ENCODE results near the gene MGRN1.

The MGRN1 gene

DNA sequence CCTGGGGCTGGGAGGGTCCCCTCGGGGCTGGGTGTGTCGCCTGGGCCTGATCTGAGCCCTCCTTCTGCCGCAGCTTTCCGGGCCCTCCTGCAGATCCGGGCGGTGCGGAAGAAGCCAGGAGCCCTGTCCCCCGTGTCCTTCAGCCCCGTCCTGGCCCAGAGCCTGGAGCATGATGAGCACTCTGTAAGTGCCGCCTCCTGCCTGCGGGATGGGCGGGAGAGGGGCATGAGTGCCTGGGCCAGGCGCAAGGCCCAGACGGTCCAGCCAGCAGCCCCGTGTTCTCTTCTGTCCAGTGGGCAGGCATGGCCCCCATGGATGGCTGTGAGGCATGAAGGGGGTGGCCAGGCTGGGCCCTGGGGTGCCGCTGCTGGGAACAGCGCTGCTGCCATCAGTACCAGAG is 52.8 kb downstream of the MGRN1 start:
- no peak for DNase-seq

DNA sequence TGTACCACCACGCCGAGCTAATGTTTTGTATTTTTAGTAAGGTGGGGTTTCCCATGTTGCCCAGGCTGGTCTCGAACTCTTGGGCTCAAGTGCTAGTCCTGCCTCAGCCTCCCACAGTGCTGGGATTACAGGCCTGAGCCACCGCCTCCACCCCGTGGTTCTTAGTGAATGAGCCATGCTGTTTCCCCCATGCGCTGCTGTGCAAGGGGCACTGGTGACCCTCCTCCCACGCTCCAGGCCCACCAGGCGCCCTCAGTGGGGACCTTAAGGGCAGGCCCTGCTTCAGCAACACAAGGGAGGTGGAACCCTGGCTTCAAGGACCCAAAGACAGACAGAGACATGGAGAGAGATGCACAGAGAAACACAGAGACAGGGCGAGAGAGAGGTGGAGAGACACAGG is 53.4 kb downstream of the MGRN1 start:
- no peak for DNase-seq

DNA sequence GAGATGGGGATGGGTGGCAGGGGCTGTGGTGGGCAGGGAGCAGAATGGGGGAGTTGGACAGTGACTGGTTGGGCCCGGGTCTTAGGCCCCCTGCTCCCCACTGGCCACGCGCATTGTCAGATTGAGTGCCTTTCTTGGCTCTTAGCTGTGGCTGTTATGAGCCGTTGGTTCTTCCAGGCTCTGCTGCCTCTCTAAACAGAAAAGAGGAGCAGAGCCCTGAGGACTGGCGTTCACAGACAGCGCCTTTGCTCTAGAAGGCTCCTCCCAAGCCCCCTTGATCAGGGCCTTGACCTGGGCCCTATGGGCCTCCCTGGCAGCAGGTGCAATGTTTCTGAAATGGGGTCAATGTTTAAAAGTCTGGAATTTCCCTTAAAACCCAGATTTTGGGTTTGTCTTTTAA is 54.0 kb downstream of the MGRN1 start:
- no peak for DNase-seq

DNA sequence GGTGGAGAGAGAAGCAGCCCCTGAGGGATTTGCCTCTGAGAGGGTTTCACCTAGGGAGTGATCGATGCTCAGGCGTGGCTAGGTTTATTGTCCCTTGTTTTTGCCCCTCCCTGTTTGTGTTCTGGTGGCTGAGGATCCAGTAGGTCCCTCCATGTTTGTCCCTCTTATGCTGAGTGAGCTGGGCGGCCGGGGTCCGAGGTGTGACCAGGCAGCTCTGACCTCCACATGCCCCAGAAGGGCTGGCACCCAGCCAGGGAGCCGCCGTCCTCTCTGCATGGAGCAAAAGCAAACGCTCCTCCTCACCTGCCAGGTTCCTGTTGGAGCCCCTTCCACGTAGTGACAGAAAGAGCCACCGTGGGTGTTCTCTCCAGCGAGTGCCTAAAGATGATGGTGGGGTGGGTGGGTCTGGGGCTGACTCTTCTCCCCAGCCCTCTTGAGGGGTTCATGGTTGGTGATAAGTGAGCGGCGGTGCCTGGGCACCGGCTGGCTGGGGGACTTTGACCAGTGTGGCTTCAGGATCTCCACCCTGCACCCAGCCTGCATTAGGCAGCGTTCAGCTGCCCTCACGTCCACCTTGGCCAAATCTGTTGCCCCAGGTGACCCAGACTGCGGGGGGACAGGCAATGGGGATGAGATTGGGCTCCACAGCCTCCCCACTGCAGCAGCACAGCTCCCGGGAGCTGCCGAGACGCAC is 54.7 kb downstream of the MGRN1 start:
- DNase-seq: peak in 1 of 3 donors; percentile 18

DNA sequence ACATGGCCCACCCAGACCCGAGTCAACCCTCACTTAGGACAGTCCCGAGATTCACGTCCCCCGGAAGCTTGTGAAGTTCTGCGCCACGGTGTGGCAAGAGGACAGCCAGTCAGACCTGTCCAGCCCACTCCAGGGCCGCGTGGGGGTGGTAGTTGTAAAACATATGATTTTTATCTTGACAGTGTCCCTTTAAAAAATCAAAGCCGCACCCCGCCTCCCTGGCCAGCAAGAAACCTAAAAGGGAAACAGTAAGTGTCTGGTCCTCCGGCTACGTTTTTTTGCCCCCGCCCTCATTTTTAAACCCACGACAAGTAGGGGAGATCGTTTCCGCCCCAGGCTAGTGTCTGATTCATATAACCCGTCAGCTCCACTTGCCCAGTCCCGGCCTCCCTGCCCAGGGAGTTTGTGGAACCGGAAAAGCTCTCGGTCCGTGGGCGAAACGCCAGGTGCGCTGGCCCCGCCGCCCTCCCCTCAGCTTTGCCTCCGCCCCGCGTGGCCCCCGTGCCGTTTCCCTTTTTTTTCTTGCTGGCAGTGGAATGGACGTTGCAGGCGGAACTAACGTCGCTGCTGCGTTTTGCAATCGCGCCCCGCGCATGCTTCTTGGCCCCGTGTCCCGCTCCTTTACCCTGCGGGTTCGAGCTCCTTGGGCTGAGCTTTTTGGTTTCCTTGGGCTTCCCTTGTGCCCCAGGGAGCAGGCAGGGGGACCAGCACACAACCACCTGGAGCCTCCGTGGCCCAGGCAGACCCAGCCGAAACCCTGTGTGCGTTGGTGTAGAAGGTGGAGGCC is 55.4 kb downstream of the MGRN1 start:
- DNase-seq: peak; percentile 87 to 95 (median 92)

DNA sequence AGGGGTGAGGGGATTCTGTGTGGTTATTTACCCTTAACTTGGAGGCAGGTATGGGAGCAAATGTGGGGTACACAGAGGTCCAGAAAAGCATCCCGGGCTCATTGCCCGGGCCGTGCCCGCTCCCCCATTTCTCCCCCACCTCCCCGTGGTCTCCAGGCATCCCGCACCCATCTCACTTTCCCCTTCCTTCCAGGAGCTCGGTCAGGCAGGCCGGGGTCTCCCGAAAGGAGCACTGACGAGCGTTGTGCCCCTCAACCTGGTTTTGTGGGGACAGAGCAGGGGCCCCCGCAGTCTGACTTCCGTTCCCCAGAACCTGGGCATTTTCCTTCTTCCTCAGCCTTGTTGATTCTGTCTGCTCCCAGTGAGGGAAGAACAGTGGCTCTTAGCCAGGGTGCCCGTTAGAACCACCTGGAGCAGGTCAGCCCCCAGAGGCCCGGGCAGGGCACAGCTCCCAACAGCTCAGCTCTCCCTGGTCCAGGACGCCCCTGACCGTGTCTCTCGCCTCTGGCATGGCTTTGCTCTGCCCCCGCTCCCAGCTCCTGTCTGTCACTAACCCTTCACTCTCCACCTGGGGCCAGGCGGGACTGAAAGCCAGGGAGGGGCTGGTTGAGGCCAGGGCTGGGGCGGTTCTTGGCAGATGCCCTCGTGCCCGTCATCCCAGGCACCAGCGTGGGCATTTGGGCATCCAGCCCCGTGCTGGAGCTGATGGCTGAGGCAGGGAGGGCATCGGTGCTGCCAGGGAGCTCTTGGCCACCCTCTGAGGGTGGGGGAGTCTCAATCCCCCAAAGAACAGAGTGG is 56.2 kb downstream of the MGRN1 start:
- DNase-seq: no peak

DNA sequence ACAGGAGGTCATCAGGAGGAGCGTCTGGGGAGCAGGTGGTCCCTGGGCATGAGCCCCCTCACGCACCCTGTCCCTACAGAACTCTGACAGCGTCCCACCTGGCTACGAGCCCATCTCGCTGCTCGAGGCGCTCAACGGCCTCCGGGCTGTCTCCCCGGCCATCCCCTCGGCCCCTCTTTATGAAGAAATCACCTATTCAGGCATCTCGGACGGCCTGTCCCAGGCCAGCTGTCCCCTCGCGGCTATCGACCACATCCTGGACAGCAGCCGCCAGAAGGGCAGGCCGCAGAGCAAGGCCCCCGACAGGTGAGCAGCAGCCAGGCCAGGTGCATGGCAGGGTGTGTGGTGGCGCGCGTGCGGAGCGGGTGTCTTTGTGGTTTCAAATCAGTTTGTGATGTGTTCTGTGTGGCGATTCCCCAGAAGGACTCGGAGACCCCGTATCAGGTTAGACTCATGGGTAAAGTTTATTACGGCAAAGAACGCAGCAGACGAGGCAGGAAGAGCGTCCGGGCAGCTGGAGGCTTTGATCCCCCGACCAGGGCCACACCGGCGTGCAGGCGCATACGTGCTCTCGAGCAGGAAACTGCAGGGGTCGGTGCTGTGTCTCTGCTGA is 57.0 kb downstream of the MGRN1 start:
- no peak for DNase-seq

DNA sequence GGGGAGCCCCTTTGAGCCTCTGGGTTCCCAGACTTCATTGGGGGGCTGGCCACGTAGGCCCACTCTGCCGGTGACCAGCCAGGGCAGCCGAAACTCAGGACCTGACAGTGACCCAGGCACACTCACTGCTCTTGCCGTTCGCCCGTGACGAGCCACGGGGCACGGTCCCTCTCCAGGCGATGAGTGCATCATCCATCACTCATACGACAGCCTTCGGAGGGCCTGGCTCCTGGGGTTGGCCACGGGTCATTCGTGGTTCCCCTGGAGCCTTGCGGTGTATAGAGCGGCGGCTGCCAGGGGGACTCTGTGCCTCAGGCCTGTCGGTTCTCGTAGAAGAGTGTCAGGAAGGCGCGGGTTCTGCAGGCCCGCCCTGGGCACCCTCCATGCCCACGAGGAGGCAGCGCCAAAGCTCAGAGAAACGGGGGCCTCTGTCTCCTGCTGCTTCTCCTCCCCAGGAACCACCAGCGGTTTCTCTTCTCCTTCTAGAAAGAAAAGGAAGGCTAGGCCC is 57.5 kb downstream of the MGRN1 start:
- DNase-seq: peak; percentile 64 to 70 (median 68)

DNA sequence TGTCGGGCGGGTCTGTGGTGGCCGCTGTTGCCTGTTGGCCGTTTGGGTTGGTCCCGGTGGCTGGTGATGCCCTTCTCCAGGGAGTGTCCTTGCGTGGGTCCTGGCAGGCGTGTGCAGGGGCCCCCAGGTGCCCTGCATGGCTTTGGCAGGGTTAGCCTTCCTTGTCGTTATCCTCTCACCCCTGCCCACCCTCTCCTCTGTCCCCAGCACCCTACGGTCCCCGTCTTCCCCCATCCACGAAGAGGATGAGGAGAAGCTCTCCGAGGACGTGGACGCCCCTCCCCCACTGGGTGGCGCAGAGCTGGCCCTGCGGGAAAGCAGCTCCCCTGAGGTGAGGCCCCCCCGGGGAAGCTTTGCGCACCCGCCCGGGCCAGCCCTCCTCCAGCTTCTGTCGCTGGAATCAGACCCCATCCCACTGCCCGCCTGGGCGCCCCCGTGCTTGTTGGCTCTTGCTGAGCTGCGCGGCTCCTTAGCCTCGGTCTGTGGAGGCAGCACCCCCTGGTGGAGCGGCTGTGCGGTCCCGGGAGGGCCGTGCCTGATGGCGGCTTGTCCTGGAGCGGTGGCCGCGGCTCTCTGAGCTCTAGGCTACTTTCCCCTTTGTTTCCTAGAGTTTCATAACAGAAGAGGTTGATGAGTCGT is 58.1 kb downstream of the MGRN1 start:
- DNase-seq: peak; percentile 65 to 77 (median 65)

DNA sequence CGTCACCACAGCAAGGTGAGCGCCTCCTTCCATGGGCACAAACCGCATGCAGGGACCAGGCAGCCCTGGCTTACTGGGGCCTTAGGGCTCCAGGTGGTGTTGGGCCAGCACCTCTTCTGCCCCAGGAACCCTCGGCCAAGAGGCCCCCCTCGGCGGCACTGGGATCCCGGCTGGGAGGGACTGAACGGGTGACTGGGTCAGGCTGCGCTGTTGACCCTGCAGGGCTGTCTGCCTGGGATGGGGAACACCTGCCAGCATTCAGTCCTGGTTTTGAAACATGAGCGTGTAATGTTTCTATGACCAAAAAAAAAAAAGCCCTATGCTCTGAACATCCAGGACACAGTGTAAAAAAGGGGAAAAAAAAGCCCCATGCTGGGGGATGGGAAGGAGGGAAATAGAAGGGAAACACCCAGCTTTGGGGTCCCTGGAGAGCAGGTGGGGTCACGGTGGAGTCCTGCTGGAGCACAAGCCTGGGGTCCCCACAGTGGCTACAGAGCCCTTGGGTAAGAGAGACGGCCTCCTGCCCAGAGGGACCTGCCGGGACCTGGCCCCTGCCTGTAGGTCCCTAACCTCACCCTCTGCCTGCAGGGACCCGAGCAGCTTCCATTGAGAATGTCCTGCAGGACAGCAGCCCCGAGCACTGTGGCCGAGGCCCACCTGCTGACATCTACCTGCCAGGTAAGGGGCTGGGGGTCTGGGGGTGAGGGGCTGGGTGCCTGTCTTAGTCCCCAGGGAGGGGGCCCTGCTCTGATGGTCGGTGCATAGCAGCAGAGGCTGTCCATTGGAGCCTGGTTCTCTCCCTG is 58.8 kb downstream of the MGRN1 start:
- DNase-seq: no peak

DNA sequence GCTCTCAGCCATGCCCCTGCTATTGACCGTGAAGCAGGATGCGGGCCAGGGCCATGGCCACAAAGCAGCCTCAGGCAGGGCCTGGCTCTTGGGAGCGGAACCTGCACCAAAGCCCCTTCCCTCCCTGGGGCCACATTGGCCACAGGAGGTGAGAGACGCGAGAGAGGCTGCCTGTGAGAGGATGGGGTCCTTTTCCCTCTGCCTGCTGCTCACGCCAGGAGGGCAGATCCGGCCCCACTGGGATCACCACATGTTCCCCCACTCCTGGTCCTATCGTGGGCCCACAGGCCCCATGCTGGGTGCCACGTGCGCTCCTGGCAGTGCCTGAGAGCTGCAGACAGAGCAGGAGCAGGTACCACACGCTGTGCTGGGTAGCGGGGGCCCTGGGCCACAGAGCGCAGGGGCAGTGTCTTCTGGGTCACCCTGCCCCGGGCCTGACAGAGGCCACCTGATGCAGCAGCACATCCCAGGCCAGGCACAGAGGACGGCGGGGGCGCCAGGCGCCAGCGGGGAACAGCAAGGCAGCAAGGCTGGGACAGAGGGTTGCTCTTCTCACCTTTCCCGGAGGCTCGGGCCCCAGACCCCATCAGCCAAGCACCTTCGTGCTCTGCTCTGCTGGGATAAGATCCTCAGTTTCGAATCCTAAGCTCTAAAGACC is 59.6 kb downstream of the MGRN1 start:
- DNase-seq: no peak

DNA sequence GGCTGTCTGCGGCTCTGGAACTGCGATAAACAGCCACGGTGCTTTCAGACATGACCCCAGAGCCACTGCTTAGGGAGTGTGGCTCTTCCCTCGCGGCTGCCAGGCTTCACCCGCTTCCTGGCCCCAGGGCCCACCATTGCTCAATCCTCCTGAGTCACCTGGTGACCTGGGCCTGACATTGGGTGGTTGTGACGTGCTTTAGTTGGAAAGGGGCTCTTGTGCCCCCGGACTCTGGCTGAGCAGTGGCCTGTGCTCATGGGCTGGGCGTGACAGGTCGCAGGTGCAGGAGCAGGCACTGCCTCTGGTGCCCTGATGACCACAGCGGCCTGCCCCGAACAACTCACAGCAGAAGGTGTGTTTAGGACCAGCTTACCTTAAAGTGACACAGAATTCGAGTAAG is 60.1 kb downstream of the MGRN1 start:
- DNase-seq: no peak

DNA sequence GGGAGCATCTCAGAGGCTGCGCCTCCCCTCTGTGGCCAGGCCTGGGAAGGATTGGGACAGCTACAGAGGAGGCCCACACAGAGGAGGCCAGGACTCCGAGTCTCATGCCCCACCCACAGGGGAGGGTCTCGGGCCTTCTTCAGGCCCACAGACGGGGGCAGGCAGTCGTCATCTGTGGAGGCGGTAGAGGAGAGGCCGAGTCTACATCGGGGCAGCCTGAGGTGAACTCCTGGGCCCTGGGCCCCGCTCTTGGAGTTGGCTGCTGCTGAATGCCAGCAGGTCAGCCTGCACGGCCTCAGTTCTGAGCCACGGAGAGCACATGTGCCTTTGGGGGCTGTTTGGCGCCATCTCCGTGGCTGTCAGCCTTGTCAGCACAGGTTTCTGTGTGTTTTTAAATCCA is 60.7 kb downstream of the MGRN1 start:
- DNase-seq: no peak

DNA sequence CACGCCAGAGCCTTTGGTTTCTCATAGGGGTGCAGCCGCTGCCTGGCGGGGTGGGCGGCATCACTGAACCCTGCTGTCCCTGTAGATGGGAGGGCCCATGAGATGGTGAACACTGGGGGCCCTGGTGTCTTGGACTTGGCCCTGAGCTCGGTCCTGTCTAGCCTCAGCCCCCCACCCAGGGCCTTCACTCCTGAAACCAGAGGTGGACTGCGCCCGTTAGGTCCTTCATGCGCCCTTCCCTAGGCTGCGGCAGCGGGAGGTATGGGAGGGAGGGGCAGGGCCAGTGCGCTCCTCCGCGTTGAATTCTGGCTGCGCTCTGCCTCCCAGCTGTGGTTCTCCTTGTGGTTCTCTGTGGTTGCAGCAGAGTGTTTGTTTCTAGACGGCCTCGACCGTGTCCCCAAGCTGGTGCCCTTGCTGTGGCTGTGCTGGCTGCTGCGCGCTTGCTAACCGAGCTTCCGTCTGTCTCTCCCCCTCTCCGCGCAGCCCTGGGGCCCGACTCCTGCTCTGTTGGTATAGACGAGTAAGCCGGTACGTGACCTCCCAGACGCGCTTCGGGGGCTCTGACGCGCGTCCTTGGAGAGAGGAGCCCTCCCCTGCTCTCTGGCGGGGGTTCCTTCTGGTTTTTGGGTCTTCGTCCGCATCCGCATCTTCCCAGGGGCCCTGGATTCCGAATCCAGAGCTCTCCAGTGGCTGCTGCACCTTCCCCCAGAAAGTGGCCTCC is 61.3 kb downstream of the MGRN1 start:
- no peak for DNase-seq

DNA sequence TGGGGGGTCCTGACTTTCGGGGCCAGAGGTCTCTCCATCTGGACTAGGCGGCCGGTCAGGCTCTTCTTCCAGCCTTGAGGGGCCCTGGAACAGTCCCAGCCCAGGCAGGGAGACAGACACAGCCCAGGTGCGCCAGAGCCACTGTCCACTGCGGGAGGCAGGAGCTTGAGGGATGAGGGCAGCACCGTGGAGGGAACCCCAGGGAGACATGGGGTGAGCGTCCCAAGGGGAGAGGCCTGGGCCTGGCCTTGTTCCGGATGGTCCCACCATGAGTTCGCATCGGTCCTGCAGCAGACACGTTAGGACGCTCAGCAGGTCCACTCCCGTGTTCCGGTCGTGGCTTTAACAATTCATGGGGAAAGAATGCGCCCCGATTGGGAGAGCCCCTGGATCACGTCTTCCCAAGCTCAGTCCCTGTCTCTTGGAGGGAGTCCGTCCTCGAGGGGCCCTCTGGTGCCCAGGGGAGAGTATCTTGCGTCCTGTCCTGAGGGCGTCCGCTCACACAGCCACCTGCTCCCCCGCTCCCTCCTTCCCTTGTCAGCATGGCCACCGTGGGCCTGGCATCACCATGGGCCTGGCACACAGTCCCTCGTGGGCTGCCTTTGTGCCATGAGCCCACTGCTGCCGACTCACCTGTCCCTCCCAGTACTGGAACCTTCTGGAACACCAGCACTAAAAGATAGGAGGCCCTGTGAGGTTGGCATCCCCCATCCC is 62.0 kb downstream of the MGRN1 start:
- no peak for DNase-seq

DNA sequence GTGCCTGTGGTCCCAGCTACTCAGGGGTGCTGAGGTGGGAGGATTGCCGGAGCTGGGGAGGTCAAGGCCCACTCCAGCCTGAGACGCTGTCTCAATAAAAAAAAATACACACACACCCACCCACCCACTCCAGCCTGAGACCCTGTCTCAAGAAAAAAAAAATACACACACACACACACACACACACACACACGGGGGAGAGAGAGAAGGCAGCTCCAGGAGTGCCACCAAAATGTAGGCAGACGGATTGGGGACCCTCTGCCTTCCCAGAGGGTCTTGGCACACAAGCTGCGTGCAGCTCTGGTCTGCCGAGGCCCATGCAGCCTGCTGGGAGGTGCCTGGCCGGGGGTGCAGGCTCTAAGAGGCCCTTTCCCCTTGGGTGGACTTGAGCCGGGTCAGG is 62.8 kb downstream of the MGRN1 start:
- no peak for DNase-seq

DNA sequence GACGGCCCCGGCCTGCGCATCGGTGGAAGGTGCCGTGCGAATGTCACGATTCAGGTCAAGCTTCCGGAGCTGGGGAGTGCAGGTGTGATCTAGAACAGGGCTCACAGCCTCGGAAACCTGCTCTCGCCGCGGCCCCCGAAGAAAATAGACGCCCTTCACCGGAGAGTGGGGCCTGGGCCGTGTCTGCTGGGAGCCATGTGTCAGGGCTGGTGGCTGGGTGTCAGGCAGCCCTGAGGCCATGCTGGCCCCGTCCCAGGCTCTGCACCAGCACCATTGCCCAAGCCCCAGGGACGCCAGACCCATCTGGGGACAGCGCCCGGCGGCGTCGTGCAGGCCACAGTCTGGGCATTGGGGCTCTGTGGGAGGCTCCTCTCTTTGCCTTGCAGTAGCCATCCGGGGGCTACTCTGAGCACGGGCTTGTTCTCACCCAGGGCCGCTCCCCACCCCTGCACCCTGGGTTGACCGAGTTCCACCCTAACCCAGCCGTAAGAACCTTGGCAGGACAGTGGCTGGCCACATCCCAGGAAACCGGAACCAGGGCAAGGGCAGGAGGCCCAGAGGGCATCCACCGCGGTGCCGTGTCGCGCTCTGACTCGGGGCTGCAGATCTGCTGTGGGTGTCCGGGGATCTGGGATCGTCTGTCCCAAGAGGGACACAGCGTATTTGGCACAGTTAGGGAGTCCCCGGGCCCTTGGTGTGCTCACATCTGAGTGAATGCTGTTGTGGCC is 63.5 kb downstream of the MGRN1 start:
- no peak for DNase-seq

DNA sequence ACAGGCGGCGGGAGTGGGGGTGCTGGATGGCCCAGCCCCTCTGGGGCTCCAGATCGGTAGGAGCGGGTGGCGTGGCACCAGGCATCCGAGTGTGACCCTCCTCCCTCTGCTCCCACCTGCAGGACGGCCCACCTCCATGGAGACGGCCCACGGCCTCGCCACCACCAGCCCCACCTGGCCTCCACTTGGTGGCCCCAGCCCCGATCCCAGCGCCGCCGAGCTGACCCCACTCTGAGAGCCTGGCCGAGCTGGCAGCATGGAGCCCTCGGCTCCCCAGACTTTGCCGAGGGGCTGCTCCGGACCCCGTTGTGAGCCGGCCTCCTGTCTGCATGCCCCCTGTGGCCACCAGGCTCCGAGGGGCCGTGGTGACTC is 64.0 kb downstream of the MGRN1 start:
- no peak for DNase-seq

DNA sequence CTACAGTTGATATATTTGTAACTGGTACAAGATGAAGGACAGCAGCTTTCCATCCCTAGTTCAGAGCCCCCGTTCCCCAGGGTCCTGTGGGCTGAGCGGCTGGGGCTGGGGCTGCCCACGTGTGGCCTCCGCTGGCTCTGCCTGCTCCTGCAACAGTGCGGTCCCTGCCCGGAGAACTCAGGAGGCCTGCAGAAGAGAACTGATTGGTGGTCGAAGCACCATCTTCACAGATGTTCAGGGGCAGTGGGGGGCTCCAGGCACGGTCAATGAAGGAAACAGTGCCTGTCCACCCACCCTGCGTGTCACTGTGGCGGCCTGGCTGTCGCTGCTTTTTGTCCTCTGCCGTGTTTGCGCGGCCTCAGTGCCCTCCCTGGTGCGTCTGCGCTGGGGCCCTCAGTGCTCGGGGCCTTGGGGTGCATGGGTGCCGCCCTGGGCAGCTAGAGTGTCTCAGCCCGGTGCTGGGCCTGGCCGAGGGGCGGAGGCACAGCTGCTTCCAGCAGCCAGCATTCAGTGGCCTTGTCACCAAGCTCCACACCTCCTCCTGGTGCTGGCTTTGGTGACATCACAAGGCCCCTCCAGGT is 64.6 kb downstream of the MGRN1 start:
- DNase-seq: no peak
